ENCODE results near the gene GPR137B. TPM values are rescaled to one million over a fixed set of nuclear protein-coding genes. Genes with fewer than 3 reads are reported as not detected.

GPR137B gene
- total RNA-seq, 2 donors from 2014 or later = 22.7 to 39.7 TPM

- Histone ChIP-seq H3K9me3 (no peaks in the 10 kb centered on the region), H3K4me1 (peaks cover 0 to 6% of the 10 kb centered on the region in 2 donors), H3K36me3 (peaks cover 12% of the 10 kb centered on the region)
Observed at GRCh38 chr1:236209185-236209584, 66.8 kb downstream of the GPR137B start.

GRCh38 chr1:236209713-236210112 is 67.4 kb downstream of the GPR137B start:
- Histone ChIP-seq H3K4me1 (peaks cover 0 to 6% of the 10 kb centered on the region in 2 donors), H3K27ac (no peak overlapping the region), H3K9me3 (no peaks in the 10 kb centered on the region), H3K4me3 (no peak overlapping the region), H3K36me3 (peaks cover 12% of the 10 kb centered on the region), H3K27me3 (no peaks in the 10 kb centered on the region)
- TF ChIP-seq CTCF (IDR thresholded peaks at IDR 0.05) = no peak
- no peak for DNase-seq (ENCODE audit: low spot score)

More at GRCh38 chr1:236209185-236209584, 66.8 kb downstream of the GPR137B start:
- DNase-seq (ENCODE audit: low spot score) = no peak
- Histone ChIP-seq H3K4me3 (no peak overlapping the region), H3K27me3 (no peaks in the 10 kb centered on the region), H3K27ac (no peak overlapping the region)
- no peak for TF ChIP-seq CTCF (IDR thresholded peaks at IDR 0.05)

- Histone ChIP-seq H3K4me1 (no peaks in the 10 kb centered on the region), H3K4me3 (no peak overlapping the region), H3K36me3 (peaks cover 7% of the 10 kb centered on the region), H3K9me3 (no peaks in the 10 kb centered on the region), H3K27ac (no peak overlapping the region), H3K27me3 (no peaks in the 10 kb centered on the region)
- no peak for DNase-seq (ENCODE audit: low spot score)
- no peak for TF ChIP-seq CTCF (IDR thresholded peaks at IDR 0.05)
Observed at GRCh38 chr1:236211815-236212214, 69.5 kb downstream of the GPR137B start.

- Histone ChIP-seq H3K4me1 (no peaks in the 10 kb centered on the region), H3K9me3 (no peaks in the 10 kb centered on the region), H3K4me3 (no peak overlapping the region), H3K36me3 (no peaks in the 10 kb centered on the region), H3K27me3 (no peaks in the 10 kb centered on the region), H3K27ac (no peak overlapping the region)
- no peak for DNase-seq (ENCODE audit: low spot score)
- no peak for TF ChIP-seq CTCF (IDR thresholded peaks at IDR 0.05)
Observed at GRCh38 chr1:236213534-236213933, 71.2 kb downstream of the GPR137B start.

GRCh38 chr1:236214761-236215160 is 72.4 kb downstream of the GPR137B start:
- no peaks in the 10 kb centered on the region for H3K36me3 ChIP-seq
- H3K27me3 ChIP-seq = no peaks in the 10 kb centered on the region
- H3K9me3 ChIP-seq = no peaks in the 10 kb centered on the region
- H3K4me3 ChIP-seq = no peak overlapping the region
- H3K4me1 ChIP-seq = no peaks in the 10 kb centered on the region
- H3K27ac ChIP-seq = no peak overlapping the region
- TF ChIP-seq CTCF (IDR thresholded peaks at IDR 0.05) = no peak
- DNase-seq (ENCODE audit: low spot score) = no peak

- Histone ChIP-seq H3K27me3 (no peaks in the 10 kb centered on the region), H3K4me3 (no peak overlapping the region), H3K36me3 (no peaks in the 10 kb centered on the region), H3K9me3 (no peaks in the 10 kb centered on the region), H3K27ac (no peak overlapping the region), H3K4me1 (no peaks in the 10 kb centered on the region)
- no peak for TF ChIP-seq CTCF (IDR thresholded peaks at IDR 0.05)
- DNase-seq (ENCODE audit: low spot score) = no peak
Observed at GRCh38 chr1:236220473-236220872, 78.1 kb downstream of the GPR137B start.

Data from right atrium auricular region (tissue), 2 donors.